BJ (cell line): ENCODE data around the gene NISCH. TPM values are rescaled to one million over a fixed set of nuclear protein-coding genes. Genes with fewer than 3 reads are reported as not detected.

Source experiments
- CTCF ChIA-PET: fragments of 350-600 bp; formaldehyde crosslinking; extraction: SDS; loops from one replicate; lab custom pipeline; 2021; ENCODE audit warnings: antibody characterized with exemption, inconsistent platforms; lab: Yijun Ruan, JAX
- POLR2A ChIA-PET: fragments of 300-600 bp; sonication (Branson Sonifier 250); formaldehyde crosslinking; extraction: SDS; loops from one replicate; lab custom pipeline; 2021; ENCODE audit warnings: antibody characterized with exemption; lab: Charles Lee
- DNase-seq: peaks from one replicate; pipeline ENCODE4 v3.0.0-alpha.2; 2011; ENCODE audit warnings: low read depth
- H3K27me3 ChIP-seq: 2 replicates; pipeline ENCODE4 v1.6.0; 2011; ENCODE audit warnings: low read length; ENCODE audit not compliant: control insufficient read depth, insufficient read depth
- H3K36me3 ChIP-seq: 2 replicates; pipeline ENCODE4 v1.5.1; 2011; ENCODE audit warnings: low read length; ENCODE audit not compliant: control insufficient read depth, insufficient read depth
- H3K4me3 ChIP-seq: 2 replicates; pipeline ENCODE4 v1.5.1; 2011; ENCODE audit warnings: low read depth, mild to moderate bottlenecking, control low read depth, low read length
- CTCF ChIP-seq: IDR thresholded peaks from 2 replicates; pipeline ENCODE4 v1.5.1; 2011; ENCODE audit warnings: low read depth, mild to moderate bottlenecking, control low read depth, inconsistent platforms, low read length, moderate library complexity; ENCODE audit not compliant: insufficient read depth
- polyA plus RNA-seq: library from polyadenylated mRNA; depleted of rRNA; stranded (reverse); fragments of >200 nt; gene quantifications from 2 replicates; pipeline ENCODE4 v1.2.3, GENCODE V29; 2011

NISCH gene
- polyA plus RNA-seq, 1 experiment, result 95.3 TPM

GRCh38 chr3:52438579-52439425 lies 16.6 kb upstream of the NISCH start:
- Histone ChIP-seq H3K36me3 (no peaks in the 10 kb centered on the region), H3K27me3 (peaks cover 8% of the 10 kb centered on the region; the same call in 1 of the 2 replicates), H3K4me3 (no peak overlapping the region)
- ChIA-PET POLR2A (interaction anchor here (0.6 kb wide), 1 partner anchor 21 kb away, joined by 3 read pairs; no protein-coding TSS in a partner anchor), CTCF (interaction anchor here (1.0 to 16.0 kb wide), 5 partner anchors 8 to 33 kb away, joined by 3 to 445 read pairs (median 4); partner anchors contain the start of genes SEMA3G and TNNC1)
- no peak for DNase-seq
- no peak for TF ChIP-seq CTCF

DNA sequence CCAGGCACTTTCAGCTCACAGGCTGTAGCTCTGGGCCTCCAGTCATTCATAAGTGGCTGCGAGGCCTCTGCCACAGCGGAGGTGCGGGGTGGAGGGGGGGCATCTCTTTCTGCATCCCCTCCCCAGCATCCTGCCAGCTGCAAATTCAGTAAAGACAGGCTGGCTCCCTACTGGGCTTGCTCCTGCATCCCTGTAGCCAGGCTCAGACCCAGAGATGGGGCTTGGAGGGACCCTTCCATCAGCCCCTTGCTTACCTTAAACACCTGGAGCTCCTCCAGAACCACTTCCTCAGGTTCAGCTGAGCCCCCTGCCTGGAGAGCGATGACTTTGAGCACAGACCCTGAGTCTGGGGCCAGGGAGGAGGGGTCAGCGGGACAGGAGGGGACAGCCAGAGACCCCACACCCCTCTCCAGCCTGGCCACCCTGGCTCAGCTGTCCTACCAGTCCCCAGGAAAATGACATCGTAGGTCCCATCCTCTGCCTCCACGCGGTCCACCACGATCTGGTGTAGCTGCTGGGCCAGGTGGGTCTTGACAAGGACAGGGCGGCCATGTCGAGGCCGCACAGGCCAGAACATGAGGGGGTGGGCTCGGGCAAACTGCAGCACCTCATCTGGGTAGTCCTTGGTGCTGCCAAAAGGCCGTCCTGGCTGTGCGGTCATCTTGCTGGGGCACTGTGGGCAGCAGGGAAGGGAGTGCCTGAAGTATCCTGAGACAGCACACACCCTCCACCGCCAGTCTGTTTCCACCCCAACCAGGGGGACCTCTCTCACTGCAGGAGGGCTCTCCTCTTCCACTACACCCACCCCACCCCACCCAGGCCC lies 15.8 kb upstream of the NISCH start:
- DNase-seq, result no peak
- Histone ChIP-seq H3K4me3 (no peak overlapping the region), H3K27me3 (peaks cover 3% of the 10 kb centered on the region; the same call in 1 of the 2 replicates), H3K36me3 (no peaks in the 10 kb centered on the region)
- ChIA-PET POLR2A (no interaction called here), CTCF (interaction anchor here (1.0 to 16.0 kb wide), 5 partner anchors 9 to 32 kb away, joined by 3 to 445 read pairs (median 4); partner anchors contain the start of genes SEMA3G and TNNC1)
- TF ChIP-seq CTCF, result no peak

DNA sequence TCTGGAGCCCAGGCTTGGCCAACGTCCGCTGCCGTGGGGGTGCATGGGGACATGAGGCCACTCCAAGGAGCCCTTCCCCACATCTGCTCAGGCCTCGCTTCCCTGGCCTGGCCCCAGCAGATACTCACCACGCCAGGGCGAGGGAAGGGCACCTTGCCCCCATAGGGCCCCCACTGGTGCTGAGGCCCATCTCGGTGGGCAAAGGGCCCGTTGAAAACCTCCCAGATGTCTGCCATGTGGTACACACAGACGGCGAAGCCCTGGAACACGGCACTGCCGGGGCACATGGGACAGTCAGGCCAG lies 15.2 kb upstream of the NISCH start:
- ChIA-PET CTCF (interaction anchor here (1.5 to 2.0 kb wide), 3 partner anchors 12 to 28 kb away, joined by 4 to 15 read pairs (median 7); no protein-coding TSS in a partner anchor), POLR2A (no interaction called here)
- TF ChIP-seq CTCF, result no peak
- no peaks in the 10 kb centered on the region for H3K27me3 ChIP-seq
- no peak overlapping the region for H3K4me3 ChIP-seq
- H3K36me3 ChIP-seq, result no peaks in the 10 kb centered on the region
- no peak for DNase-seq

GRCh38 chr3:52440671-52441070 lies 14.7 kb upstream of the NISCH start:
- Histone ChIP-seq H3K36me3 (no peaks in the 10 kb centered on the region), H3K27me3 (no peaks in the 10 kb centered on the region), H3K4me3 (no peak overlapping the region)
- no peak for DNase-seq
- CTCF ChIA-PET, result interaction anchor here (1.7 to 2.0 kb wide), 2 partner anchors 12 to 28 kb away, joined by 7 to 15 read pairs; no protein-coding TSS in a partner anchor
- TF ChIP-seq CTCF, result no peak
- POLR2A ChIA-PET, result no interaction called here
